A549 (cell line): Measurements from ENCODE around the gene UNC13D.

Source experiments
- ESRRA ChIP-seq: fragments of 150-350 bp; IDR thresholded peaks from 2 replicates; pipeline ENCODE4 v1.6.1; 2014; ENCODE audit warnings: mild to moderate bottlenecking, low read length, borderline replicate concordance
- MAFK ChIP-seq: fragments of 450-650 bp; IDR thresholded peaks from 2 replicates; pipeline ENCODE4 v1.6.1; 2014; ENCODE audit not compliant: partially characterized antibody
- RCOR1 ChIP-seq: fragments of 150-350 bp; IDR thresholded peaks from 2 replicates; pipeline ENCODE4 v1.6.1; 2014; ENCODE audit warnings: antibody characterized with exemption, low read length, low read depth
- ZSCAN20 ChIP-seq: fragments of 250-450 bp; sonication (Bioruptor Pico); IDR thresholded peaks from 2 replicates; pipeline ENCODE4 v1.8.0; 2022; ENCODE audit warnings: mild to moderate bottlenecking, moderate library complexity
- TF ChIP-seq, protein P1 (sequence below): fragments of 250-450 bp; sonication (Bioruptor Pico); IDR thresholded peaks from 2 replicates; pipeline ENCODE4 v1.5.0; 2020; ENCODE audit warnings: low read depth, mild to moderate bottlenecking, moderate library complexity
- TF ChIP-seq, protein P2 (sequence below): fragments of 150-350 bp; IDR thresholded peaks from 2 replicates; pipeline ENCODE4 v1.6.1; 2014; ENCODE audit warnings: low read depth, mild to moderate bottlenecking, low read length

DNA sequence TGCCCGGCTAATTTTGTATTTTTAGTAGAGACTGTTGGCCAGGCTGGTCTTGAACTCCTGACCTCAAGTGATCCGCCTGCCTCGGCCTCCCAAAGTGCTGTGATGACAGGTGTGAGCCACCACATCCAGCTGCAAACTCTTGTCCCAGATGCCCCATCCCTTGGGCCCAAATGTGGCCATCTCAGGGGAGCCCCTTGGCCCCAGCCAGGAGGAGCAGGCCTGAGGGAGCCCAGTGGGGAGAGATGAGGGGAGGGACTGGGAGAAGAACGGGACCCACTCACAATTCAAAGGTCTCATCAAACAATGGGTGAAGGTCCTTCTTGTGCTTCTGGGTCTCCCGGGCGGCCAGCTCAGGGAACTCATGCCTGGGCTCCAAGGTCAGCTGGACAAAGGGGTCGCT lies 14.5 kb downstream of the UNC13D start:
- TF ChIP-seq RCOR1 = no peak
- TF ChIP-seq ZSCAN20 (CRISPR knock-in tag) = no peak
- TF ChIP-seq MAFK = no peak
- TF ChIP-seq ESRRA = no peak
- TF ChIP-seq, protein P1, sequence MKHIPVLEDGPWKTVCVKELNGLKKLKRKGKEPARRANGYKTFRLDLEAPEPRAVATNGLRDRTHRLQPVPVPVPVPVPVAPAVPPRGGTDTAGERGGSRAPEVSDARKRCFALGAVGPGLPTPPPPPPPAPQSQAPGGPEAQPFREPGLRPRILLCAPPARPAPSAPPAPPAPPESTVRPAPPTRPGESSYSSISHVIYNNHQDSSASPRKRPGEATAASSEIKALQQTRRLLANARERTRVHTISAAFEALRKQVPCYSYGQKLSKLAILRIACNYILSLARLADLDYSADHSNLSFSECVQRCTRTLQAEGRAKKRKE (CRISPR knock-in tag) = no peak
- TF ChIP-seq, protein P2, sequence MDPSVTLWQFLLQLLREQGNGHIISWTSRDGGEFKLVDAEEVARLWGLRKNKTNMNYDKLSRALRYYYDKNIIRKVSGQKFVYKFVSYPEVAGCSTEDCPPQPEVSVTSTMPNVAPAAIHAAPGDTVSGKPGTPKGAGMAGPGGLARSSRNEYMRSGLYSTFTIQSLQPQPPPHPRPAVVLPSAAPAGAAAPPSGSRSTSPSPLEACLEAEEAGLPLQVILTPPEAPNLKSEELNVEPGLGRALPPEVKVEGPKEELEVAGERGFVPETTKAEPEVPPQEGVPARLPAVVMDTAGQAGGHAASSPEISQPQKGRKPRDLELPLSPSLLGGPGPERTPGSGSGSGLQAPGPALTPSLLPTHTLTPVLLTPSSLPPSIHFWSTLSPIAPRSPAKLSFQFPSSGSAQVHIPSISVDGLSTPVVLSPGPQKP = no peak
